RWPE1 (cell line): ENCODE measurements around the gene CNBD2.

ENCODE experiments used
- CTCF ChIA-PET: fragments of 350-600 bp; sonication (Branson Sonifier 250); formaldehyde crosslinking; extraction: SDS; loops from one replicate; lab custom pipeline; 2021; lab: Yijun Ruan, JAX
- POLR2A ChIA-PET: fragments of 400-600 bp; formaldehyde crosslinking; extraction: SDS; loops from one replicate; lab custom pipeline; 2020; ENCODE audit warnings: antibody characterized with exemption; ENCODE audit not compliant: low non-redundant PET; lab: Yijun Ruan, JAX
- DNase-seq: peaks from one replicate; pipeline ENCODE4 v3.0.0; 2012; ENCODE audit warnings: low spot score
- H3K27ac ChIP-seq: fragments of 450-650 bp; 2 replicates; pipeline ENCODE4 v1.5.1; 2017
- TF ChIP-seq, protein P1 (sequence below): fragments of 450-650 bp; conservative IDR thresholded peaks from 2 replicates; pipeline ENCODE4 v1.5.1; 2017; ENCODE audit warnings: low read depth, mild to moderate bottlenecking

The CNBD2 gene

DNA sequence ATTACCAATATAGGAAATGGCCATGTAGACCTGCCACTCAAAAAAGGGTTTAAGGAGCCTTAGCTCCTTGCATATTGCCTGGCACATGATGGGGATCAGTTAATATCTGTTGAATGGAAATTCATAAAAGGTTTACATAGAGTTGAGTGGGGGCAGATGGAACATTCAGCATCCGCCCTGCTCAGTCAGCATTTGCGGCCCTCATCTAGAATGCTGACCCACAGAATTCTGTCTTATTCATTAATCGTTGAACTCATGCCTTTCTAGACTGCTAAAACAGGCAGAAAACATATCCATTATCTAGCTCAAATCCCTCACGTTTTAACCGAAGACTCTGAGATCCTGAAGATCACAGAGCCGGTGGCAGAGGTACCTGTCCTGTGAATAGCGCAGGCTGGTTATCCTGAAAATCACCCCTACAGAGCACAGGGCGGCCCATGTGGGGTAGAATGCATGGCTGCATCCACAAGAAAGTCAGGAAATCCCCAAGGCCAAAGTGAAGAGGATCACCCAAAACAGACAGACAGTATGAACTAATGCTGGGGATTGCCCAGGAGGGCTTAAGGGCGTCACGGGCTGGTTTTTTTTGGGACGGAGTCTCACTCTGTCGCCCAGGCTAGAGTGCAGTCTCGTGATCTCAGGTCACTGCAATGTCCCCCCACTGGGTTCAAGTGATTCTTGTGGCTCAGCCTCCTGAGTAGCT is 59.9 kb downstream of the CNBD2 start:
- TF ChIP-seq, protein P1, sequence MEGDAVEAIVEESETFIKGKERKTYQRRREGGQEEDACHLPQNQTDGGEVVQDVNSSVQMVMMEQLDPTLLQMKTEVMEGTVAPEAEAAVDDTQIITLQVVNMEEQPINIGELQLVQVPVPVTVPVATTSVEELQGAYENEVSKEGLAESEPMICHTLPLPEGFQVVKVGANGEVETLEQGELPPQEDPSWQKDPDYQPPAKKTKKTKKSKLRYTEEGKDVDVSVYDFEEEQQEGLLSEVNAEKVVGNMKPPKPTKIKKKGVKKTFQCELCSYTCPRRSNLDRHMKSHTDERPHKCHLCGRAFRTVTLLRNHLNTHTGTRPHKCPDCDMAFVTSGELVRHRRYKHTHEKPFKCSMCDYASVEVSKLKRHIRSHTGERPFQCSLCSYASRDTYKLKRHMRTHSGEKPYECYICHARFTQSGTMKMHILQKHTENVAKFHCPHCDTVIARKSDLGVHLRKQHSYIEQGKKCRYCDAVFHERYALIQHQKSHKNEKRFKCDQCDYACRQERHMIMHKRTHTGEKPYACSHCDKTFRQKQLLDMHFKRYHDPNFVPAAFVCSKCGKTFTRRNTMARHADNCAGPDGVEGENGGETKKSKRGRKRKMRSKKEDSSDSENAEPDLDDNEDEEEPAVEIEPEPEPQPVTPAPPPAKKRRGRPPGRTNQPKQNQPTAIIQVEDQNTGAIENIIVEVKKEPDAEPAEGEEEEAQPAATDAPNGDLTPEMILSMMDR: no peak
- CTCF ChIA-PET: interaction anchor here (0.6 to 0.8 kb wide), 3 partner anchors 16 to 161 kb away, joined by 3 read pairs; no protein-coding TSS in a partner anchor
- POLR2A ChIA-PET: no interaction called here
- no peak overlapping the region for H3K27ac ChIP-seq
- no peak for DNase-seq

DNA sequence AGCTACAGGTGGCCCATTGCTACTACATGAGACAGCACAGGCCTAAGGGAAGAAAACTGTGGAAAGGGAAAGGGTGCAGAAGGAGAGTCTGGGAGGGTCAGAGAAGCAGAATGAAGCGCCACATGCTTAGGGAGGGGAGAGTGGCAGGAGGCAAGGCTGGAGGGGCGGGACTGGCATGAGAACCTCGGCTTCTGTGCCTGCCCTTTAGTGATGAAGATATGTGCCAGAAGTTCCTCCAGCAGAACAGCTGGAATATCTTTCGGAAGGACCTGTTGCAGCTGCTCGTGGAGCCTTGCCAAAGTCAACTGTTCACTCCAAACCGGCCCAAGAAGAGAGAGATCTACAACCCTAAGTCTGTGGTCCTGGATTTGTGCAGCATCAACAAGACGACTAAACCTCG is 61.8 kb downstream of the CNBD2 start:
- TF ChIP-seq, protein P1: no peak
- ChIA-PET CTCF (interaction anchor here (0.6 to 1.7 kb wide), 2 partner anchors 8 to 108 kb away, joined by 3 to 6 read pairs; no protein-coding TSS in a partner anchor), POLR2A (interaction anchor here (0.6 kb wide), 1 partner anchor 146 kb away, joined by 4 read pairs; no protein-coding TSS in a partner anchor)
- no peak for DNase-seq
- no peak overlapping the region for H3K27ac ChIP-seq

DNA sequence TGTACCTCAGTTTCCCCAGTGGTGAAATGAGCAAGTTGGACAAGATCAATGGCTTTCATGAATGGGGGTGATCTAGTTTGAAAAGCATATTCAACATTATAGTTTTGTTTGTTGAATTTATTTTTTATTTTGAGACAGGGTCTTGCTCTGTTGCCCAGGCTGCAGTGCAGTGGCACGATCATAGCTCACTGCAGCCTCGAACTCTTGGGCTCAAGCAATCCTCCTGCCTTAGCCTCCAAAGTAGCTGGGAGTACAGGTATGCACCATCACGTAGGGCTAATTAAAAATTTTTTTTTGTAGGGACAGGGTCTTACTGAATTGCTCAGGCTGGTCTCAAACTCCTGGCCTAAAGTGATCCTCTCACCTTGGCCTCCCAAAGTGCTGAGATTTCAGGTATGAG is 63.4 kb downstream of the CNBD2 start:
- ChIA-PET POLR2A (no interaction called here), CTCF (interaction anchor here (1.2 kb wide), 2 partner anchors 39 to 124 kb away, joined by 3 to 4 read pairs; no protein-coding TSS in a partner anchor)

DNA sequence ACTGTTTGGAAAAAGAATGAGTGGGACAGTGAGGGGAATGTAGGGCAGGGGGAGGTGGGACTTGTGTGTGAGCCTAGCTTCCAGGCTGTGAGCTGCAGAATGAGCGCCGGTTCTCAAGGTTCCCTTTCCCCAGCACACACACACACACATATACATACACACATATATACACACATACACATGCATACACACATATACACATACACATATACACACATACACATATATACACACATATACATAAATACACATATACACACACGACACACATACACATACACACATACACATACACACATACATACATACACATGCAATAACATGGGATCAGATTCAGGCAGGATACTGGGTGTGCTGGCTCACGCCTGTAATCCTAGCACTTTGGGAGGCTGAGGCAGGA is 66.5 kb downstream of the CNBD2 start:
- DNase-seq: no peak
- H3K27ac ChIP-seq: no peak overlapping the region
- CTCF ChIA-PET: interaction anchor here (0.6 kb wide), 1 partner anchor 549 kb away, joined by 3 read pairs; no protein-coding TSS in a partner anchor
- POLR2A ChIA-PET: no interaction called here
- TF ChIP-seq, protein P1: no peak

More for the DNA sequence above, 63.4 kb downstream of the CNBD2 start:
- H3K27ac ChIP-seq: no peak overlapping the region
- no peak for DNase-seq
- TF ChIP-seq, protein P1: no peak

DNA sequence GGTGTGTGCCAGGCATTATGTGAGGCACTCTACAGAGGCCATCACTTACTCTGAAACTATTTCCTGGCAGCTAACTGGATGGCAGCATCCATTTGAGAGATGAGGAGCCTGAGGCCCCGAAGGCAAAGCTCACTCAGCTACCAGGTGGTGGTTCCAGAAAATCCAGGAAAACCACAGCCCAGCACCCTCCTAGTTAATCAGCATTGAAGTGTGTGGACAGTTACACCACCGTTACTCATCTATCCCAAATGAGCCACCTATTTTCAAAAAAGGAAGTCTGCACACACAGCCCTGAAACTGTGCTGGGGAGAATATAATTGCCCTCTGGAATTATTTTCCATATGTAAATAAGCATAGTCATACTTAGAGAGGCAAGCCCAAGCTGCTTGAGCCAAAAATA is 67.4 kb downstream of the CNBD2 start:
- peak overlapping the region; percentile 46; the same call in 1 of the 2 replicates for H3K27ac ChIP-seq
- CTCF ChIA-PET: interaction anchor here (0.6 kb wide), 2 partner anchors 316 to 548 kb away, joined by 3 to 5 read pairs; no protein-coding TSS in a partner anchor
- TF ChIP-seq, protein P1: no peak
- POLR2A ChIA-PET: no interaction called here
- DNase-seq: peak; percentile 97

DNA sequence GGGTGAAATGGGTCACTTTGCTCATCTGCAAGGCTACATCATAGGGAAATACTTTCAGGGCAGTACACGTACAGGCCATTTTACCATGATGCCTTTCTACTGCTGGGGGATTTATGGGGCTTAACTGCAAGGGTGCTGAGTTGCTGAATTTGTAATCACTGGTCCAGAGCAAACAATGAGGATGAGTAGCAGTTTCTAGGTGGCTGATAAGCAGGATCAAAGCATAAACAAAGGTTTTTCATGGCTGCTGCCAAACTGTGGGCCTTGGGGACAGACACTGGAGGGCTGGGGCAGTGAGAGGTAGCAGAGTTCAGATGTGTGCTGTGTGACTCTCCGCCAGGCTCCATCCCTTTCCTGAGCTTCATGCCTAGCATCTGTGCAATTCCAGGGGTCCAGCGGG is 68.3 kb downstream of the CNBD2 start:
- POLR2A ChIA-PET: no interaction called here
- CTCF ChIA-PET: no interaction called here
- DNase-seq: no peak
- no peak overlapping the region for H3K27ac ChIP-seq
- TF ChIP-seq, protein P1: no peak
